ENCODE results near the gene METTL18. TPM values are rescaled to one million over a fixed set of nuclear protein-coding genes. Genes with fewer than 3 reads are reported as not detected.
A peak's percentile ranks its signal among the peaks of the same experiment; 100 is the strongest.

The METTL18 gene
- total and polyA plus RNA-seq, 2 of the 13 experiments (the other 11 are each of a cell fraction or from before 2014, with no cell fraction given): 2.7 to 6.7 TPM

- TF ChIP-seq RFX5 (IDR thresholded peaks at IDR 0.05; ENCODE audit: low read depth, low read length): no peak
- no peak for TF ChIP-seq KLF16 (CRISPR knock-in tag; IDR thresholded peaks at IDR 0.05)
Observed at GRCh38 chr1:169796274-169796810, 1.6 kb upstream of the METTL18 start (continued).

- Histone ChIP-seq H3K9me3 (ENCODE audit: low read length) (no peaks in the 10 kb centered on the region), H3K9ac (ENCODE audit: insufficient read depth, low read depth, low read length) (peak overlapping the region; percentile 81), H4K20me1 (ENCODE audit: insufficient read depth, low read length) (no peaks in the 10 kb centered on the region), H3K4me2 (ENCODE audit: low read depth, low read length) (peak overlapping the region; percentile 76), H3K4me1 (ENCODE audit: insufficient read depth, low read length) (peaks cover 35% of the 10 kb centered on the region), H2AFZ (ENCODE audit: low read length) (no peak overlapping the region), H3K79me2 (ENCODE audit: insufficient read depth, low read length) (peaks cover 21% of the 10 kb centered on the region), H3K4me3 (replicated peaks in 1 of 3; ENCODE audit: insufficient read depth in 1 of 3, low read depth in 2 of 3, low read length in 3 of 3) (peak overlapping the region; percentile 82 to 88 (median 84)), H3K36me3 (replicated peaks in 1 of 2; ENCODE audit: control insufficient read depth in 1 of 2, insufficient read depth in 2 of 2, low read length in 2 of 2) (no peaks in the 10 kb centered on the region; a peak in 1 of 5 replicates), H3K27ac (ENCODE audit: extremely low read length, insufficient read depth, low read length) (peak overlapping the region; percentile 80), H3K27me3 (ENCODE audit: control insufficient read depth in 1 of 2, insufficient read depth in 2 of 2, low read length in 2 of 2) (no peaks in the 10 kb centered on the region)
- FAIRE-seq (no peak), ATAC-seq (no peak), DNase-seq (ENCODE audit: low spot score) (no peak)
- BruUV-seq (replicated peaks): no TSS peak
- in situ Hi-C loops (cut with HindIII; ENCODE audit: extremely low pct_ligation_motif_present, low pct_unique_long_range_greater_than_20kb): no loop called here
- TF ChIP-seq FOXM1 (CRISPR knock-in tag; IDR thresholded peaks at IDR 0.05) (no peak), ZBTB33 (CRISPR knock-in tag; IDR thresholded peaks at IDR 0.05) (peak; percentile 59; the same call in 1 of the 2 replicates)
- intact Hi-C loops (cut with micrococcal nuclease; ENCODE audit: unreplicated experiment): no loop called here
- CTCF ChIA-PET (ENCODE audit: low intra/inter-chr PET ratio, low total read pairs): no interaction called here
- POLR2A ChIA-PET: interaction anchor here (1.4 kb wide), 1 partner anchor 98 kb away, joined by 14 read pairs; the partner anchor contains the start of gene SCYL3
- WGBS (ENCODE audit: low lambda C conversion rate): 44% methylated on average over 5 of the region's 5 CpGs
Observed at GRCh38 chr1:169795687-169796086, 980 bp upstream of the METTL18 start.
